Coronary artery (tissue), 2 donors: ENCODE data around the gene C5AR2.
A peak's percentile ranks its signal among the peaks of the same experiment; 100 is the strongest.

Experiments
- DNase-seq: peaks from one replicate; pipeline ENCODE4 v3.0.0-alpha.2; 2017; ENCODE audit warnings: low spot score
- H3K27ac ChIP-seq, 2 donors: fragments of 200-600 bp; sonication (generic); one replicate each; pipeline ENCODE4 v1.5.1; 2016 to 2019
- H3K4me3 ChIP-seq: fragments of 200-600 bp; sonication (generic); 2 replicates; pipeline ENCODE4 v1.5.1; 2016; ENCODE audit warnings: mild to moderate bottlenecking, moderate library complexity
- TF ChIP-seq, protein P1 (sequence below): fragments of 200-600 bp; sonication (generic); IDR thresholded peaks from one replicate; pipeline ENCODE4 v1.5.1; 2019; ENCODE audit warnings: antibody characterized with exemption

C5AR2 gene

DNA sequence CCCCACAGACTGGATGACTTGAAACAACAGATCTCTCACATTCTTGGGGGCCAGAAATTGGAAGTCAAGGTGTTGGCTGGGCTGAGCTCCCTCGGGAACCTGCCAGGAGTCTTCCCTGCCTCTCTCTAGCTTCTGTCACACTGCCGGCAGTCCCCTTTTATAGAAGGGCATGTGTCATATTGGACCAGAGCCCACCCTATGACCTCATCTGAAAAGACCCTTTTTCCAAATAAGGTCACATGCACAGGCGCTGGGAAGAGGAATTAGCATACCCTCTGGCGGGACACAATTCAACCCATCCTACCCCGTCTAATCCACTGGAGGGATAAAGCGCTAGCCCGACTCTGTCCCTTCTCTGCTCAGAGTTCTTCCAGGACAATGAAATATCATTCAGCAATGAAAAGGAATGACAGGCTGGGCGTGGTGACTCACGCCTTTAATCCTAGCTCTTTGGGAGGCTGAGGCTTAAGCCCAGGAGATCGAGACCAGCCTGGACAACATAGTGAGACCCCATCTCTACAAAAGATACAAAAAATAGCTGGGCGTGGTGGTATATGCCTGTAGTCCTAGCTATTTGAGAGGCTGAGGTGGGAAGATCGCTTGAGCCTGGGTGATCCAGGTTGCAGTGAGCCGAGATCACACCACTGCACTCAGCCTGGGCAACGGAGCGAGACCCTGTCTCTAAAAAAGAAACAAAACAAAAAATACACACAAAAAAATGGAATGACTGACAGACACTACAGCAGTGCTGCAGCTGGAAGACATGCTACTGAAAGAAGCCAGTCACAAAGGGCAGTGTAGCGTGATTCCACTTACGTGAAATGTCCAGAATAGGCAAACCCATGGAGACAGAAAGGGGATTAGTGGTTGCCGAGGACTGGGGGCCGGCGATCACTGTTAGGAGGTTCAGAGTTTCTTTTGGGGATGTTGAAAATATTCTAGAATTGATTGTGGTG, 58.8 kb downstream of the C5AR2 start:
- Histone ChIP-seq H3K4me3 (no peak overlapping the region), H3K27ac (no peak overlapping the region)
- DNase-seq = no peak
- TF ChIP-seq, protein P1, sequence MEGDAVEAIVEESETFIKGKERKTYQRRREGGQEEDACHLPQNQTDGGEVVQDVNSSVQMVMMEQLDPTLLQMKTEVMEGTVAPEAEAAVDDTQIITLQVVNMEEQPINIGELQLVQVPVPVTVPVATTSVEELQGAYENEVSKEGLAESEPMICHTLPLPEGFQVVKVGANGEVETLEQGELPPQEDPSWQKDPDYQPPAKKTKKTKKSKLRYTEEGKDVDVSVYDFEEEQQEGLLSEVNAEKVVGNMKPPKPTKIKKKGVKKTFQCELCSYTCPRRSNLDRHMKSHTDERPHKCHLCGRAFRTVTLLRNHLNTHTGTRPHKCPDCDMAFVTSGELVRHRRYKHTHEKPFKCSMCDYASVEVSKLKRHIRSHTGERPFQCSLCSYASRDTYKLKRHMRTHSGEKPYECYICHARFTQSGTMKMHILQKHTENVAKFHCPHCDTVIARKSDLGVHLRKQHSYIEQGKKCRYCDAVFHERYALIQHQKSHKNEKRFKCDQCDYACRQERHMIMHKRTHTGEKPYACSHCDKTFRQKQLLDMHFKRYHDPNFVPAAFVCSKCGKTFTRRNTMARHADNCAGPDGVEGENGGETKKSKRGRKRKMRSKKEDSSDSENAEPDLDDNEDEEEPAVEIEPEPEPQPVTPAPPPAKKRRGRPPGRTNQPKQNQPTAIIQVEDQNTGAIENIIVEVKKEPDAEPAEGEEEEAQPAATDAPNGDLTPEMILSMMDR = no peak

DNA sequence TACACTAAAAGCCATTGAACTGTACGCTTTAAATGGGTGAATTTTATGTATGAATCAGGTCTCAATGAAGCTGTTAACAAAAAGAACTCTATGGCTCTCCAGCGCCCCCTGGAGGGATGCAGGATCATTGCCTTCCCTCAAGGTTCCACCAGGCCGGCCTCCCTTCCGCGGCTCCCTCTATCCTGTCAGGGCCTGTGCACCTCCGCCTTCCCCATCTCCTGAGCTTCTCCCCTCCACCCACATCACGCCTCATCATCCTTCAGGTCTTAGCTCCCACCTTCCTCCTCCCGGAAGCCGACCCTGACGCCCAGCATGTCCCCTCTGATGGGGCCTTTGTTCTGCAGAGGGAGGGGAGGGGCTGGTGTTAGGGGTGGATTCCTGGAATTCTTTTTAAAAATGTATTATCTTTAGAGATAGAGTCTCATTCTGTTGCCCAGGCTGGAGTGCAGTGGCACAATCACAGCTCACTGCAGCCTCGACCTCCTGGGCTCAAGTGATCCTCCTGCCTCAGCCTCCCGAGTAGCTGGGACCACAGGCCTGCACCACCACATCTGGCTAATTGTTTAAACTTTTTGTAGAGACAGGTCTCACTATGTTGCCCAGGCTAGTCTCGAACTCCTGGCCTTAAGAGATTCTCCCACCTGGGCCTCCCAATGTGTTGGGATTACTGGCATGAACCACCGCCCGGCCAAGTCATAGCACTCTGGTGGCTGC, 59.7 kb downstream of the C5AR2 start:
- Histone ChIP-seq H3K4me3 (no peak overlapping the region), H3K27ac (no peak overlapping the region)
- TF ChIP-seq, protein P1 = peak; percentile 76
- DNase-seq = no peak
